Measurements from ENCODE around the gene ZFYVE19.

Gene ZFYVE19

GRCh38 chr15:40819048-40819447, 12.2 kb downstream of the ZFYVE19 start:
- H4K20me1 ChIP-seq (ENCODE audit: insufficient read depth, low read length) = no peaks in the 10 kb centered on the region

GRCh38 chr15:40821195-40821594, 14.3 kb downstream of the ZFYVE19 start:
- H3K4me3 ChIP-seq (ENCODE audit: low read length) = no peak overlapping the region
- H3F3A ChIP-seq (ENCODE audit: insufficient read depth, low read length) = no peaks in the 10 kb centered on the region
- no peak for DNase-seq
- no peak overlapping the region for H2AFZ ChIP-seq (ENCODE audit: low read length)
- H3K79me2 ChIP-seq (ENCODE audit: low read length) = no peaks in the 10 kb centered on the region
- H3K9me2 ChIP-seq (replicated peaks; ENCODE audit: insufficient read depth, low read length) = no peaks in the 10 kb centered on the region
- no peak overlapping the region for H3K9ac ChIP-seq (ENCODE audit: low read length)
- no peak overlapping the region for H3K4me2 ChIP-seq (ENCODE audit: low read depth, low read length)
- no peaks in the 10 kb centered on the region for H3K4me1 ChIP-seq (ENCODE audit: low read length)
- no peak for TF ChIP-seq EZH2phosphoT487 (IDR thresholded peaks at IDR 0.05; ENCODE audit: low read length)
- no peaks in the 10 kb centered on the region for H3K9me3 ChIP-seq (replicated peaks; ENCODE audit: insufficient read depth, low read length)
- H3K36me3 ChIP-seq (replicated peaks; ENCODE audit: insufficient read depth, low read length) = no peaks in the 10 kb centered on the region
- H3K27me3 ChIP-seq (replicated peaks; ENCODE audit: insufficient read depth, low read length) = no peaks in the 10 kb centered on the region
- H4K20me1 ChIP-seq (ENCODE audit: insufficient read depth, low read length) = no peaks in the 10 kb centered on the region
- no peak overlapping the region for H3K27ac ChIP-seq (ENCODE audit: low read length)

More at GRCh38 chr15:40819048-40819447, 12.2 kb downstream of the ZFYVE19 start:
- DNase-seq = no peak
- no peak for TF ChIP-seq EZH2phosphoT487 (IDR thresholded peaks at IDR 0.05; ENCODE audit: low read length)
- no peaks in the 10 kb centered on the region for H3K36me3 ChIP-seq (replicated peaks; ENCODE audit: insufficient read depth, low read length)
- H3K4me3 ChIP-seq (ENCODE audit: low read length) = no peak overlapping the region
- no peaks in the 10 kb centered on the region for H3K9me2 ChIP-seq (replicated peaks; ENCODE audit: insufficient read depth, low read length)
- H2AFZ ChIP-seq (ENCODE audit: low read length) = no peak overlapping the region
- H3K27me3 ChIP-seq (replicated peaks; ENCODE audit: insufficient read depth, low read length) = no peaks in the 10 kb centered on the region
- H3K9ac ChIP-seq (ENCODE audit: low read length) = no peak overlapping the region
- H3K4me1 ChIP-seq (ENCODE audit: low read length) = no peaks in the 10 kb centered on the region
- H3K9me3 ChIP-seq (replicated peaks; ENCODE audit: insufficient read depth, low read length) = no peaks in the 10 kb centered on the region
- no peaks in the 10 kb centered on the region for H3K79me2 ChIP-seq (ENCODE audit: low read length)
- H3K4me2 ChIP-seq (ENCODE audit: low read depth, low read length) = no peak overlapping the region
- H3F3A ChIP-seq (ENCODE audit: insufficient read depth, low read length) = no peaks in the 10 kb centered on the region
- H3K27ac ChIP-seq (ENCODE audit: low read length) = no peak overlapping the region

- Histone ChIP-seq H3K36me3 (replicated peaks; ENCODE audit: insufficient read depth, low read length) (no peaks in the 10 kb centered on the region), H3K4me2 (ENCODE audit: low read depth, low read length) (no peak overlapping the region)
- no peak for DNase-seq
Observed at GRCh38 chr15:40823572-40824343, 16.9 kb downstream of the ZFYVE19 start.

GRCh38 chr15:40825661-40826422, 19.0 kb downstream of the ZFYVE19 start:
- Histone ChIP-seq H3K36me3 (replicated peaks; ENCODE audit: insufficient read depth, low read length) (no peaks in the 10 kb centered on the region), H3K4me3 (ENCODE audit: low read length) (no peak overlapping the region), H3K9ac (ENCODE audit: low read length) (no peak overlapping the region), H3F3A (ENCODE audit: insufficient read depth, low read length) (no peaks in the 10 kb centered on the region; the same call in 1 of the 2 replicates), H3K4me1 (ENCODE audit: low read length) (peaks cover 4% of the 10 kb centered on the region; the same call in 1 of the 2 replicates), H3K4me2 (ENCODE audit: low read depth, low read length) (no peak overlapping the region), H3K9me3 (replicated peaks; ENCODE audit: insufficient read depth, low read length) (no peaks in the 10 kb centered on the region), H2AFZ (ENCODE audit: low read length) (no peak overlapping the region), H3K27ac (ENCODE audit: low read length) (no peak overlapping the region), H3K9me2 (replicated peaks; ENCODE audit: insufficient read depth, low read length) (no peaks in the 10 kb centered on the region), H3K79me2 (ENCODE audit: low read length) (no peaks in the 10 kb centered on the region), H4K20me1 (ENCODE audit: insufficient read depth, low read length) (no peaks in the 10 kb centered on the region), H3K27me3 (replicated peaks; ENCODE audit: insufficient read depth, low read length) (no peaks in the 10 kb centered on the region)
- no peak for DNase-seq
- TF ChIP-seq CTCF (IDR thresholded peaks at IDR 0.05; ENCODE audit: low read length) (no peak), EZH2 (optimal IDR thresholded peaks at IDR 0.05; ENCODE audit: low read depth, low read length) (no peak), EZH2phosphoT487 (IDR thresholded peaks at IDR 0.05; ENCODE audit: low read length) (no peak)

More at GRCh38 chr15:40823572-40824343, 16.9 kb downstream of the ZFYVE19 start:
- Histone ChIP-seq H4K20me1 (ENCODE audit: insufficient read depth, low read length) (no peaks in the 10 kb centered on the region), H3K4me3 (ENCODE audit: low read length) (no peak overlapping the region), H3K9me2 (replicated peaks; ENCODE audit: insufficient read depth, low read length) (no peaks in the 10 kb centered on the region), H3K4me1 (ENCODE audit: low read length) (no peaks in the 10 kb centered on the region), H3K9me3 (replicated peaks; ENCODE audit: insufficient read depth, low read length) (no peaks in the 10 kb centered on the region), H2AFZ (ENCODE audit: low read length) (no peak overlapping the region), H3K27me3 (replicated peaks; ENCODE audit: insufficient read depth, low read length) (no peaks in the 10 kb centered on the region), H3K9ac (ENCODE audit: low read length) (no peak overlapping the region), H3K27ac (ENCODE audit: low read length) (no peak overlapping the region), H3K79me2 (ENCODE audit: low read length) (no peaks in the 10 kb centered on the region), H3F3A (ENCODE audit: insufficient read depth, low read length) (no peaks in the 10 kb centered on the region)
- TF ChIP-seq CTCF (IDR thresholded peaks at IDR 0.05; ENCODE audit: low read length) (no peak), EZH2 (optimal IDR thresholded peaks at IDR 0.05; ENCODE audit: low read depth, low read length) (no peak), EZH2phosphoT487 (IDR thresholded peaks at IDR 0.05; ENCODE audit: low read length) (no peak)

Data from MM.1S (cell line).